ENCODE results near the gene HRH1. TPM values are rescaled to one million over a fixed set of nuclear protein-coding genes. Genes with fewer than 3 reads are reported as not detected.

The HRH1 gene
- total RNA-seq, 1 donor from 2014 or later: 0.90 TPM

DNA sequence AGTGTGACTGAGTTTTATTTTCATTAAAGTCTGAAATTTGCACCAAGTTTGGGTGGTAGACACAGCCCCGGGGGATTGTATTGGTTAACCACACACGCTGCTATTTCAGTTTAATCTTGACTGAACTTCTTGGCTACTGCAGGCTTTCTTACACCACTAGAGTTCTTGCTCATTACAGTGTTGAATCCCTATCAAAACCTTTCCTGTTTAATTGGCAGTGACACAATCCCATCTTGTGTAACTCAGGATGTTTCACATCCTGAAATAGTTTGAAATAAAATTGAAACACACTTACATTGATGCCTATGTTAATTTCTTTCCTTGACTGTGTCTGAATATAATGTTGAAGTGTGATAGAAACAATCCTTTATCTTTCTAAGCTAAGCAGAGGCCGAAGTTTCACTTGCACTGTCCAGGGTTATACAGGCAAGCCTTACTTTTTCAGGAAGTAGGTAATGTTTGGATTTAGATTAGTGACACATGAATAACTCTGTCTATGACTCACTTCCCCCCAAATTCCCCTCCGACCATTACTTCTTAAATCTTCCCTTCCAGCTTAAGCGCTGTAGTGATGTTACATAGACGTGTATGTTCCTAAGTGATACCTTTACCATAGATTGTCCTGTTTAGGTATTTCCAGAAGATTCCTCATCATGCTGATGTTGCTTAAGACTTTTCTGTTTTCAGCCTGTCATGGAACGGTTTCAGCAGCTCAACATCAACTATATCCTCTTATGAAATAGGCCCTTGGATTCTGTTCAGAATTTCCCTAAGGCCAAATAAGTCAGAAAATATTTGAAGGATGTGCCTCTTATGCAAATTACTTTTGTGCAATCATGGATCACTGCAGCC lies 134.7 kb downstream of the HRH1 start:
- peak overlapping the region; percentile 61 for H3K27ac Mint-ChIP-seq (ENCODE audit: unreplicated experiment)
- H3K36me3 Mint-ChIP-seq (ENCODE audit: low read depth, unreplicated experiment): peaks cover 2% of the 10 kb centered on the region
- no peak for DNase-seq (ENCODE audit: low spot score)
- peaks cover 2% of the 10 kb centered on the region for H3K27me3 Mint-ChIP-seq (ENCODE audit: unreplicated experiment)
- TF ChIP-seq, protein P1, sequence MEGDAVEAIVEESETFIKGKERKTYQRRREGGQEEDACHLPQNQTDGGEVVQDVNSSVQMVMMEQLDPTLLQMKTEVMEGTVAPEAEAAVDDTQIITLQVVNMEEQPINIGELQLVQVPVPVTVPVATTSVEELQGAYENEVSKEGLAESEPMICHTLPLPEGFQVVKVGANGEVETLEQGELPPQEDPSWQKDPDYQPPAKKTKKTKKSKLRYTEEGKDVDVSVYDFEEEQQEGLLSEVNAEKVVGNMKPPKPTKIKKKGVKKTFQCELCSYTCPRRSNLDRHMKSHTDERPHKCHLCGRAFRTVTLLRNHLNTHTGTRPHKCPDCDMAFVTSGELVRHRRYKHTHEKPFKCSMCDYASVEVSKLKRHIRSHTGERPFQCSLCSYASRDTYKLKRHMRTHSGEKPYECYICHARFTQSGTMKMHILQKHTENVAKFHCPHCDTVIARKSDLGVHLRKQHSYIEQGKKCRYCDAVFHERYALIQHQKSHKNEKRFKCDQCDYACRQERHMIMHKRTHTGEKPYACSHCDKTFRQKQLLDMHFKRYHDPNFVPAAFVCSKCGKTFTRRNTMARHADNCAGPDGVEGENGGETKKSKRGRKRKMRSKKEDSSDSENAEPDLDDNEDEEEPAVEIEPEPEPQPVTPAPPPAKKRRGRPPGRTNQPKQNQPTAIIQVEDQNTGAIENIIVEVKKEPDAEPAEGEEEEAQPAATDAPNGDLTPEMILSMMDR (IDR thresholded peaks at IDR 0.05; ENCODE audit: unreplicated experiment): no peak
- no peak overlapping the region for H3K4me3 Mint-ChIP-seq (ENCODE audit: unreplicated experiment)
- H3K9me3 Mint-ChIP-seq (ENCODE audit: unreplicated experiment): no peaks in the 10 kb centered on the region
- H3K4me1 Mint-ChIP-seq (ENCODE audit: unreplicated experiment): peaks cover 17% of the 10 kb centered on the region

DNA sequence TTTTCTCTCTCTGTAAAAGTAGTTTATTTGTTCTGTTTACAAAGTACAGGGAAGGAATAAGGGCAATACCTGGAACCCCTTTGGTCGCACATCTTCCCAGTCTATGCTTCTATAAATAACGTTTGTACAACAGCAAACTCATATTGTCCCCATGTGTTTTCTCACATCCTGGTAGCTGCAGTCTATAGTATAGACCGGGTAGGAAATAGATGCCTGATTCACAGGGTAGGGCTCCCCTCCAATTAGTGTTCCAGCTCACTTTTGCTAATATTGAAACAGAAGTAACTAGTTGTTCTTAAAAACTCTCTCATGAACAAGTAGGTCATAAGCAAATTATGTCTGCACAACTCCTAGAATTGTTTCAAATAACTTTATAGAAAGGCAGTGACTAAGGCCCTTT lies 135.6 kb downstream of the HRH1 start:
- Mint-ChIP-seq H3K9me3 (ENCODE audit: unreplicated experiment) (no peaks in the 10 kb centered on the region), H3K36me3 (ENCODE audit: low read depth, unreplicated experiment) (no peaks in the 10 kb centered on the region), H3K4me1 (ENCODE audit: unreplicated experiment) (peaks cover 17% of the 10 kb centered on the region)

DNA sequence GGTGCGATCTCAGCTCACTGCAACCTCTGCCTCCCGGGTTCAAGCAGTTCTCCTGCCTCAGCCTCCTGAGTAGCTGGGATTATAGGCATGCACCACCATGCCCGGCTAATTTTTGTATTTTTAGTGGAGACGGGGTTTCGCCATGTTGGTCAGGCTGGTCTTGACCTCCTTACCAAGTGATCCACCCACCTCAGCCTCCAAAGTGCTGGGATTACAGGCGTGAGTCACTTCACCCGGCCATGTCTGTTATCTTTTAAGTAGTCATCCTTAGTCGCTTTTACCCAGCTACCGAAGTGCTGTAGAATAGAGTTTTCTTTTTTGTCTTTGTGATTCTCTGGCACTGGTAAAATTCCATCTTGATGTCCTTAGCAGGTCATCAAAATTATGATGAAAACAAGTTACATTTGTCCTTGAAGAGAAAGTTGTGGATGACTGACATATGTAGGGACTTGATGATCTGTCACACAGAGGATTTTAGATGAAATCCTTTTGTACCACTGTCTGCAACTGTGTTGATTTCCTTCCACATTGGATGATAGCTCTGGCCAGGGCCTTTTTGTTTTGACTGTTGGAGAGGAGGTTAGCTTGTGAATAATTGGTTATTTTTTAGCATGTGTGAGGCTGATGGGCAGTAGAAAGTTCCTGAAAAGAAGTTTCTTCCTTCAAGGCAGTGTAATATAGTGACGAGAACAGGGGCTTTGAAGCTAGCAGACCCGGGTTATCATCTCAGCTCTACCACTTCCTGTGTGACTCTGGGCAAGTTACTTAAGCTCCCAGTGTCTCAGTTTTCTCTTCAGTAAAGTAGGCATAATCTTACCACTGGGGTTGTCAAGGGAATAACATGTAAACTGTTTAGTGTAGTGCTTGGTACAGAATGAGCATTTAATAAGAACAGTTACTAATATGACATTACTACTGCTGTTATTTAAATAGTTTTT lies 136.7 kb downstream of the HRH1 start:
- TF ChIP-seq, protein P1 (IDR thresholded peaks at IDR 0.05; ENCODE audit: unreplicated experiment): no peak
- no peaks in the 10 kb centered on the region for H3K9me3 Mint-ChIP-seq (ENCODE audit: unreplicated experiment)
- H3K4me1 Mint-ChIP-seq (ENCODE audit: unreplicated experiment): peaks cover 17% of the 10 kb centered on the region
- DNase-seq (ENCODE audit: low spot score): no peak
- no peak overlapping the region for H3K4me3 Mint-ChIP-seq (ENCODE audit: unreplicated experiment)
- peaks cover 2% of the 10 kb centered on the region for H3K27me3 Mint-ChIP-seq (ENCODE audit: unreplicated experiment)
- no peaks in the 10 kb centered on the region for H3K36me3 Mint-ChIP-seq (ENCODE audit: low read depth, unreplicated experiment)
- no peak overlapping the region for H3K27ac Mint-ChIP-seq (ENCODE audit: unreplicated experiment)

More for the DNA sequence above, 135.6 kb downstream of the HRH1 start:
- H3K4me3 Mint-ChIP-seq (ENCODE audit: unreplicated experiment): no peak overlapping the region
- H3K27ac Mint-ChIP-seq (ENCODE audit: unreplicated experiment): no peak overlapping the region
- DNase-seq (ENCODE audit: low spot score): no peak
- H3K27me3 Mint-ChIP-seq (ENCODE audit: unreplicated experiment): peaks cover 2% of the 10 kb centered on the region
- TF ChIP-seq, protein P1 (IDR thresholded peaks at IDR 0.05; ENCODE audit: unreplicated experiment): no peak

DNA sequence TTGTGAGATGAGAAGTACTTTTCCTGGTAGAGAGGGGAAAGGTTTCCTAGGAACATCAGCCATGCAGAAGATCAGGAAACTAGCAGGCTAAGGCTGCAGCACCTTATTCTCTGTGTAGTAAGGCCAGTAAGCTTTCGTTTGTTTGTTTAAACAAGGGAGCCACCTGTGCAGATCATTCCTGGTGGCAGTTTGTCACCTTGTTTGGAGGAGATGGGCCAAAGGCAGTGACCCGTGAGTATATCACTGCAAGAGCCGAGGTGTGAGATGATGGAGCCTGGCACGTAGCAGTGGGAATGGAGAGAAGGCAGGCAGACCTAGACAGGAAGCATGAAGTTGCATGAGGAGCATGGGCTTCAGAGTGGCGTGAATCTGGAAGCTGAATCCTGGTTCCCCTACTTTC lies 137.5 kb downstream of the HRH1 start:
- no peak overlapping the region for H3K27ac Mint-ChIP-seq (ENCODE audit: unreplicated experiment)
- peaks cover 3% of the 10 kb centered on the region for H3K36me3 Mint-ChIP-seq (ENCODE audit: low read depth, unreplicated experiment)
- TF ChIP-seq, protein P1 (IDR thresholded peaks at IDR 0.05; ENCODE audit: unreplicated experiment): no peak

More for the DNA sequence above, 137.5 kb downstream of the HRH1 start:
- Mint-ChIP-seq H3K4me1 (ENCODE audit: unreplicated experiment) (peaks cover 17% of the 10 kb centered on the region), H3K4me3 (ENCODE audit: unreplicated experiment) (no peak overlapping the region), H3K9me3 (ENCODE audit: unreplicated experiment) (no peaks in the 10 kb centered on the region), H3K27me3 (ENCODE audit: unreplicated experiment) (peaks cover 2% of the 10 kb centered on the region)
- no peak for DNase-seq (ENCODE audit: low spot score)

All from endothelial cell (in vitro differentiated cells).